Naive thymus-derived CD8-positive, alpha-beta T cell (primary cell): ENCODE measurements around the gene ICE2. TPM values are rescaled to one million over a fixed set of nuclear protein-coding genes. Genes with fewer than 3 reads are reported as not detected.

Experiments used
- ATAC-seq, 2 donors: fragments of 150-1000 bp; cut with Tn5 transposase in 1 of 2; sonication (Bioruptor Pico), chemical (Tn5 transposase) in 1 of 2; 1 replicate in 1 of 2; 2 replicates in 1 of 2; pipeline ENCODE4 v1.10.0; 2021; ENCODE audit warnings: mild to moderate bottlenecking in 2 of 2, moderate library complexity in 2 of 2
- POLR2A ChIA-PET: fragments of 350-600 bp; sonication (Branson Sonifier 250); formaldehyde crosslinking; loops from one replicate; lab custom pipeline; 2021; ENCODE audit warnings: antibody characterized with exemption; lab: Charles Lee
- DNase-seq, 10 donors: peaks; one replicate each; pipeline versions ENCODE4 v3.0.0 to v3.0.0-alpha.2; 2020 to 2022
- H3K27ac Mint-ChIP-seq, 10 donors: one replicate each; pipeline ENCODE4 v1.8.0; 2020 to 2022; ENCODE audit warnings: mild to moderate bottlenecking in 10 of 10, mixed read lengths in 10 of 10, moderate library complexity in 4 of 10, inconsistent platforms in 1 of 10
- H3K27me3 Mint-ChIP-seq, 5 donors: one replicate each; pipeline ENCODE4 v1.8.0; 2021 to 2022; ENCODE audit warnings: mixed read lengths in 5 of 5
- H3K36me3 Mint-ChIP-seq, 3 donors: one replicate each; pipeline ENCODE4 v1.8.0; 2020 to 2022; ENCODE audit warnings: mixed read lengths in 3 of 3, mild to moderate bottlenecking in 2 of 3, inconsistent platforms in 1 of 3
- H3K4me1 Mint-ChIP-seq, 4 donors: one replicate each; pipeline ENCODE4 v1.8.0; 2021 to 2022; ENCODE audit warnings: mixed read lengths in 4 of 4
- H3K4me3 Mint-ChIP-seq, 10 donors: one replicate each; pipeline ENCODE4 v1.8.0; 2020 to 2022; ENCODE audit warnings: mild to moderate bottlenecking in 10 of 10, mixed read lengths in 10 of 10, moderate library complexity in 6 of 10, inconsistent platforms in 1 of 10
- H3K9me3 Mint-ChIP-seq, 9 donors: one replicate each; pipeline ENCODE4 v1.8.0; 2020 to 2022; ENCODE audit warnings: mixed read lengths in 9 of 9, mild to moderate bottlenecking in 3 of 9, inconsistent platforms in 1 of 9, moderate library complexity in 1 of 9
- polyA plus RNA-seq, 3 donors: library from polyadenylated mRNA; unstranded; fragments of 300-500 nt; fragmentation: Illumina TruSeq; gene quantifications; one replicate each; pipeline ENCODE4 v1.2.3, GENCODE V29; 2021
- total RNA-seq, 8 experiments: library from RNA in 2 of 8; stranded (reverse) in 2 of 8; gene quantifications; one replicate each; pipeline ENCODE4 v1.2.3 and lab custom pipeline; 2021 to 2026

The ICE2 gene
- total and polyA plus RNA-seq, 5 experiments from 2014 or later: 64.2 to 71.4 (median 69.2) TPM

GRCh38 chr15:60399931-60400330, 79.0 kb downstream of the ICE2 start:
- POLR2A ChIA-PET: no interaction called here
- Mint-ChIP-seq H3K4me3 (peak overlapping the region in 3 of 10 donors; percentile 85 to 87 (median 85)), H3K27ac (peak overlapping the region in 5 of 10 donors; percentile 15 to 98 (median 85)), H3K27me3 (peaks cover 0 to 4% (median 0%) of the 10 kb centered on the region in 5 donors), H3K36me3 (no peaks in the 10 kb centered on the region), H3K4me1 (peaks cover 16 to 41% (median 22%) of the 10 kb centered on the region in 4 donors), H3K9me3 (peaks cover 0 to 2% (median 0%) of the 10 kb centered on the region in 9 donors)
- ATAC-seq (no peak), DNase-seq (no peak)

- peaks cover 16 to 46% (median 22%) of the 10 kb centered on the region in 4 donors for H3K4me1 Mint-ChIP-seq
- H3K27ac Mint-ChIP-seq: peak overlapping the region; percentile 81 to 98 (median 89)
- peaks cover 0 to 2% (median 0%) of the 10 kb centered on the region in 9 donors for H3K9me3 Mint-ChIP-seq
- POLR2A ChIA-PET: interaction anchor here (0.7 to 1.8 kb wide), 4 partner anchors 9 to 711 kb away, joined by 3 to 5 read pairs (median 4); partner anchors contain the start of gene BNIP2
- ATAC-seq: no peak
- peaks cover 0 to 4% (median 0%) of the 10 kb centered on the region in 5 donors for H3K27me3 Mint-ChIP-seq
- peak in 1 of 10 donors; percentile 21 for DNase-seq
- H3K4me3 Mint-ChIP-seq: peak overlapping the region; percentile 81 to 94 (median 88)
- no peaks in the 10 kb centered on the region for H3K36me3 Mint-ChIP-seq
These were observed 79.6 kb downstream of the ICE2 start for GRCh38 chr15:60399246-60399915.

GRCh38 chr15:60397772-60398445, 81.0 kb downstream of the ICE2 start, which contains the start of gene ANXA2:
TSS of gene ANXA2 (minus strand) at chr15:60397986. CDS start at chr15:60386075, 11,911 bp downstream.
- peaks cover 17 to 57% (median 22%) of the 10 kb centered on the region in 4 donors for H3K4me1 Mint-ChIP-seq
- POLR2A ChIA-PET: interaction anchor here (0.6 to 1.8 kb wide), 20 partner anchors 8 to 1595 kb away, joined by 3 to 12 read pairs (median 4); partner anchors contain the start of genes BNIP2 and ICE2
- no peaks in the 10 kb centered on the region for H3K36me3 Mint-ChIP-seq

GRCh38 chr15:60396958-60397771, 81.8 kb downstream of the ICE2 start:
- peaks cover 17 to 62% (median 22%) of the 10 kb centered on the region in 4 donors for H3K4me1 Mint-ChIP-seq
- peak overlapping the region; percentile 67 to 95 (median 84) for H3K4me3 Mint-ChIP-seq
- peaks cover 0 to 6% (median 0%) of the 10 kb centered on the region in 5 donors for H3K27me3 Mint-ChIP-seq
- ATAC-seq (peak; percentile 13 to 26), DNase-seq (peak in 7 of 10 donors; percentile 5 to 28 (median 15))
- peaks cover 0 to 2% (median 0%) of the 10 kb centered on the region in 9 donors for H3K9me3 Mint-ChIP-seq
- POLR2A ChIA-PET: interaction anchor here (0.6 to 1.7 kb wide), 5 partner anchors 82 to 447 kb away, joined by 3 to 4 read pairs (median 3); no protein-coding TSS in a partner anchor
- H3K27ac Mint-ChIP-seq: peak overlapping the region in 7 of 10 donors; percentile 41 to 85 (median 68)
- H3K36me3 Mint-ChIP-seq: no peaks in the 10 kb centered on the region

More at GRCh38 chr15:60397772-60398445, 81.0 kb downstream of the ICE2 start, which contains the start of gene ANXA2:
- peak within 1 kb of the TSS; percentile 81 to 95 (median 89) for H3K4me3 Mint-ChIP-seq
- DNase-seq (peak; percentile 62 to 91 (median 70)), ATAC-seq (peak; percentile 83 to 84)
- H3K27me3 Mint-ChIP-seq: peaks cover 0 to 6% (median 0%) of the 10 kb centered on the region in 5 donors
- H3K27ac Mint-ChIP-seq: peak within 1 kb of the TSS; percentile 79 to 98 (median 89)
- peaks cover 0 to 2% (median 0%) of the 10 kb centered on the region in 9 donors for H3K9me3 Mint-ChIP-seq

GRCh38 chr15:60396560-60396957, 82.4 kb downstream of the ICE2 start:
- Mint-ChIP-seq H3K27ac (peak overlapping the region in 6 of 10 donors; percentile 2 to 85 (median 62)), H3K27me3 (peaks cover 0 to 6% (median 0%) of the 10 kb centered on the region in 5 donors), H3K36me3 (no peaks in the 10 kb centered on the region), H3K4me1 (peaks cover 17 to 66% (median 22%) of the 10 kb centered on the region in 4 donors), H3K4me3 (peak overlapping the region; percentile 67 to 95 (median 84)), H3K9me3 (peaks cover 0 to 2% (median 0%) of the 10 kb centered on the region in 9 donors)
- POLR2A ChIA-PET: no interaction called here
- DNase-seq (no peak), ATAC-seq (no peak)

GRCh38 chr15:60396100-60396499, 82.8 kb downstream of the ICE2 start:
- peaks cover 0 to 6% (median 0%) of the 10 kb centered on the region in 5 donors for H3K27me3 Mint-ChIP-seq
- peaks cover 17 to 71% (median 22%) of the 10 kb centered on the region in 4 donors for H3K4me1 Mint-ChIP-seq
- H3K9me3 Mint-ChIP-seq: peaks cover 0 to 2% (median 0%) of the 10 kb centered on the region in 9 donors
- H3K27ac Mint-ChIP-seq: peak overlapping the region in 3 of 10 donors; percentile 2 to 20 (median 9)
- no peak for DNase-seq
- POLR2A ChIA-PET: no interaction called here
- ATAC-seq: no peak
- peak overlapping the region in 9 of 10 donors; percentile 6 to 95 (median 84) for H3K4me3 Mint-ChIP-seq
- no peaks in the 10 kb centered on the region for H3K36me3 Mint-ChIP-seq

GRCh38 chr15:60395276-60396011, 83.5 kb downstream of the ICE2 start:
- no peaks in the 10 kb centered on the region for H3K36me3 Mint-ChIP-seq
- H3K4me3 Mint-ChIP-seq: peak overlapping the region in 2 of 10 donors; percentile 20 to 95
- ATAC-seq (no peak), DNase-seq (no peak)
- peak overlapping the region in 1 of 10 donors; percentile 63 for H3K27ac Mint-ChIP-seq
- POLR2A ChIA-PET: no interaction called here
- peaks cover 0 to 2% (median 0%) of the 10 kb centered on the region in 9 donors for H3K9me3 Mint-ChIP-seq
- H3K27me3 Mint-ChIP-seq: peaks cover 0 to 6% (median 0%) of the 10 kb centered on the region in 5 donors
- H3K4me1 Mint-ChIP-seq: peaks cover 17 to 77% (median 22%) of the 10 kb centered on the region in 4 donors

- no peak overlapping the region for H3K4me3 Mint-ChIP-seq
- H3K4me1 Mint-ChIP-seq: peaks cover 17 to 81% (median 24%) of the 10 kb centered on the region in 4 donors
- peak overlapping the region in 1 of 10 donors; percentile 41 for H3K27ac Mint-ChIP-seq
- POLR2A ChIA-PET: no interaction called here
- peaks cover 0 to 6% (median 0%) of the 10 kb centered on the region in 5 donors for H3K27me3 Mint-ChIP-seq
- H3K9me3 Mint-ChIP-seq: peaks cover 0 to 2% (median 0%) of the 10 kb centered on the region in 9 donors
- ATAC-seq (no peak), DNase-seq (no peak)
- H3K36me3 Mint-ChIP-seq: no peaks in the 10 kb centered on the region
These were observed 84.2 kb downstream of the ICE2 start for GRCh38 chr15:60394689-60395097.

- Mint-ChIP-seq H3K27me3 (peaks cover 0 to 10% (median 0%) of the 10 kb centered on the region in 5 donors), H3K9me3 (no peaks in the 10 kb centered on the region), H3K4me1 (peaks cover 11 to 82% (median 21%) of the 10 kb centered on the region in 4 donors), H3K4me3 (peak overlapping the region in 1 of 10 donors; percentile 3), H3K27ac (peak overlapping the region in 4 of 10 donors; percentile 0 to 68 (median 51)), H3K36me3 (no peaks in the 10 kb centered on the region)
- ATAC-seq (no peak), DNase-seq (no peak)
- POLR2A ChIA-PET: no interaction called here
These were observed 85.8 kb downstream of the ICE2 start for GRCh38 chr15:60392986-60393790.

- POLR2A ChIA-PET: no interaction called here
- H3K4me1 Mint-ChIP-seq: peaks cover 9 to 84% (median 21%) of the 10 kb centered on the region in 4 donors
- ATAC-seq (no peak), DNase-seq (no peak)
- H3K36me3 Mint-ChIP-seq: peaks cover 0 to under 1% (median 0%) of the 10 kb centered on the region in 3 donors
- no peak overlapping the region for H3K4me3 Mint-ChIP-seq
- no peaks in the 10 kb centered on the region for H3K9me3 Mint-ChIP-seq
- peak overlapping the region in 1 of 10 donors; percentile 0 for H3K27ac Mint-ChIP-seq
- H3K27me3 Mint-ChIP-seq: peaks cover 0 to 11% (median 0%) of the 10 kb centered on the region in 5 donors
These were observed 86.3 kb downstream of the ICE2 start for GRCh38 chr15:60392601-60392985.
